K562 (cell line): ENCODE data around the gene NMUR1. TPM values are rescaled to one million over a fixed set of nuclear protein-coding genes. Genes with fewer than 3 reads are reported as not detected.
A peak's percentile ranks its signal among the peaks of the same experiment; 100 is the strongest.

Experiments used
- ATF1 ChIP-seq, 2 experiments: fragments of 450-650 bp in 1 of 2; IDR thresholded peaks; 2 replicates each; pipeline ENCODE4 v1.6.1; 2016; ENCODE audit warnings: missing compliant biosample characterization in 1 of 2, missing genetic modification characterization in 1 of 2
- CTCF ChIP-seq, 3 experiments: IDR thresholded peaks in 2 of 3; conservative IDR thresholded peaks in 1 of 3; 2 replicates each; pipeline ENCODE4 v1.5.1; 2011 to 2012; ENCODE audit warnings: low read length in 3 of 3, mild to moderate bottlenecking in 3 of 3, control low read depth in 2 of 3, improper control_type of control experiment in 1 of 3, inconsistent platforms in 1 of 3, low read depth in 1 of 3, mixed read lengths in 1 of 3, moderate library complexity in 1 of 3; ENCODE audit not compliant: insufficient read depth in 2 of 3
- HES1 ChIP-seq: fragments of 450-650 bp; IDR thresholded peaks from 2 replicates; pipeline ENCODE4 v1.6.1; 2016; ENCODE audit warnings: low read depth, mild to moderate bottlenecking, moderate library complexity
- L3MBTL2 ChIP-seq: fragments of 450-650 bp; IDR thresholded peaks from 2 replicates; pipeline ENCODE4 v1.6.1; 2016; ENCODE audit warnings: mild to moderate bottlenecking, moderate library complexity
- MAFF ChIP-seq: IDR thresholded peaks from 2 replicates; pipeline ENCODE4 v1.6.1; 2012; ENCODE audit warnings: low read length, improper control_type of control experiment
- MAFK ChIP-seq: IDR thresholded peaks from 2 replicates; pipeline ENCODE4 v1.6.1; 2011; ENCODE audit warnings: low read length, improper control_type of control experiment
- NRF1 ChIP-seq, 2 experiments: fragments of 450-650 bp; IDR thresholded peaks in 1 of 2; conservative IDR thresholded peaks in 1 of 2; 2 replicates each; pipeline ENCODE4 v1.6.1; 2014; ENCODE audit warnings: mild to moderate bottlenecking in 2 of 2
- RAD21 ChIP-seq, 2 experiments: fragments of 250-450 bp in 1 of 2; fragments of 450-650 bp in 1 of 2; sonication (Bioruptor Pico) in 1 of 2; formaldehyde crosslinking in 1 of 2; IDR thresholded peaks in 1 of 2; conservative IDR thresholded peaks in 1 of 2; 2 replicates each; pipeline versions ENCODE4 v1.4.0 to v1.8.0; 2020 to 2022; ENCODE audit warnings: mild to moderate bottlenecking in 2 of 2, moderate library complexity in 1 of 2
- ZNF165 ChIP-seq: fragments of 250-450 bp; sonication (Bioruptor Pico); IDR thresholded peaks from 2 replicates; pipeline ENCODE4 v1.4.0; 2020; ENCODE audit warnings: borderline replicate concordance
- polyA plus RNA-seq, 8 experiments: library from polyadenylated mRNA; depleted of rRNA in 4 of 8; stranded (reverse) in 5 of 8; unstranded in 3 of 8; fragments of >200 nt; fragmentation: Nextera tagmentation in 2 of 8; fragmentation: Illumina TruSeq in 1 of 8; extraction: Ambion mirVana in 2 of 8; extraction: Trizol in 1 of 8; gene quantifications; 2 replicates each; pipeline versions ENCODE4 v1.2.1 to v1.2.3, GENCODE V29; 2011 to 2014; ENCODE audit warnings: inconsistent platforms in 1 of 8, missing spikeins in 1 of 8
- total RNA-seq, 7 experiments: library from RNA; depleted of rRNA in 6 of 7; stranded (reverse); fragments of >200 nt in 6 of 7; fragmentation: Illumina TruSeq in 2 of 7; extraction: Trizol in 2 of 7; gene quantifications; 2 replicates each; pipeline versions ENCODE4 v1.2.1 to v1.2.3, GENCODE V29; 2011 to 2021; ENCODE audit warnings: low replicate concordance in 1 of 7

NMUR1 gene
- total and polyA plus RNA-seq, 9 of the 15 experiments (the other 6 are each of a cell fraction or from before 2014, with no cell fraction given) = 0.01 to 0.27 (median 0.15) TPM

- TF ChIP-seq CTCF (IDR thresholded peaks at IDR 0.05 in 2 of 3, conservative IDR thresholded peaks at IDR 0.05 in 1 of 3; ENCODE audit: insufficient read depth in 2 of 3, low read depth in 1 of 3, low read length in 3 of 3) (peak; percentile 75 to 88 (median 78)), RAD21 (CRISPR knock-in tag; conservative IDR thresholded peaks at IDR 0.05 in 1 of 2, IDR thresholded peaks at IDR 0.05 in 1 of 2) (peak; percentile 81 to 86), ZNF165 (CRISPR knock-in tag) (no peak), ATF1 (CRISPR knock-in tag; IDR thresholded peaks at IDR 0.05) (no peak), ATF1 (tag; IDR thresholded peaks at IDR 0.05) (0 out of 2 replicates have a peak, but pooled peaks have one; percentile 8), MAFK (peak; percentile 44), MAFF (0 out of 2 replicates have a peak, but pooled peaks have one; percentile 11), L3MBTL2 (peak; percentile 42; the same call in 1 of the 2 replicates), HES1 (no peak), NRF1 (conservative IDR thresholded peaks at IDR 0.05 in 1 of 2, IDR thresholded peaks at IDR 0.05 in 1 of 2) (peak; percentile 80 to 82)
- TF ChIP-seq, all 486 proteins: peak for 15
These were observed 27.4 kb upstream of the NMUR1 start (continued) for GRCh38 chr2:231557571-231558217.
